GM15510 (cell line): Measurements from ENCODE around the gene ADIPOR1.
A peak's percentile ranks its signal among the peaks of the same experiment; 100 is the strongest.

Source experiments
- POLR2A ChIP-seq: IDR thresholded peaks from 3 replicates; pipeline ENCODE4 v1.6.1; 2011; ENCODE audit warnings: borderline replicate concordance; ENCODE audit not compliant: insufficient read length; ENCODE audit errors: extremely low read depth

ADIPOR1 gene

GRCh38 chr1:202957733-202958543 is at the start of gene ADIPOR1:
Gene ADIPOR1 (minus strand): TSS chr1:202958312. CDS start chr1:202951070, 7,242 bp downstream.
- peak; percentile 92 for TF ChIP-seq POLR2A

GRCh38 chr1:203006948-203007871 is 49.1 kb upstream of the ADIPOR1 start, which contains the start of gene TMEM183A:
Gene TMEM183A (plus strand): TSS chr1:203007374. CDS start chr1:203007466, 92 bp downstream.
- peak; percentile 95 for TF ChIP-seq POLR2A

GRCh38 chr1:203002951-203003350 is 44.8 kb upstream of the ADIPOR1 start:
- TF ChIP-seq POLR2A: no peak

GRCh38 chr1:203001986-203002385 is 43.9 kb upstream of the ADIPOR1 start:
- TF ChIP-seq POLR2A: no peak

- no peak for TF ChIP-seq POLR2A
Measured at GRCh38 chr1:203000217-203000944, 42.3 kb upstream of the ADIPOR1 start.

GRCh38 chr1:202998836-202999750 is 41.0 kb upstream of the ADIPOR1 start:
- TF ChIP-seq POLR2A: no peak

GRCh38 chr1:202994756-202995155 is 36.6 kb upstream of the ADIPOR1 start:
- no peak for TF ChIP-seq POLR2A

GRCh38 chr1:202991112-202991511 is 33.0 kb upstream of the ADIPOR1 start:
- no peak for TF ChIP-seq POLR2A

- no peak for TF ChIP-seq POLR2A
Measured at GRCh38 chr1:202989879-202990278, 31.8 kb upstream of the ADIPOR1 start.

GRCh38 chr1:202987922-202988583 is 29.9 kb upstream of the ADIPOR1 start:
- no peak for TF ChIP-seq POLR2A

GRCh38 chr1:202987255-202987654 is 29.1 kb upstream of the ADIPOR1 start:
- TF ChIP-seq POLR2A: no peak

- no peak for TF ChIP-seq POLR2A
Measured at GRCh38 chr1:202982715-202983430, 24.8 kb upstream of the ADIPOR1 start.
